Stimulated activated CD8-positive, alpha-beta memory T cell treated with anti-CD3 and anti-CD28 coated beads, Interleukin-15, amount 100 ng/mL, for 48 hours (primary cell): ENCODE measurements around the gene VPS18.

Experiments used
- DNase-seq, 2 donors: peaks; one replicate each; pipeline ENCODE4 v3.0.0-alpha.2; 2020; ENCODE audit warnings: low read depth in 2 of 2

VPS18 gene

GRCh38 chr15:40921949-40922607 lies 27.8 kb downstream of the VPS18 start:
- DNase-seq = no peak

DNA sequence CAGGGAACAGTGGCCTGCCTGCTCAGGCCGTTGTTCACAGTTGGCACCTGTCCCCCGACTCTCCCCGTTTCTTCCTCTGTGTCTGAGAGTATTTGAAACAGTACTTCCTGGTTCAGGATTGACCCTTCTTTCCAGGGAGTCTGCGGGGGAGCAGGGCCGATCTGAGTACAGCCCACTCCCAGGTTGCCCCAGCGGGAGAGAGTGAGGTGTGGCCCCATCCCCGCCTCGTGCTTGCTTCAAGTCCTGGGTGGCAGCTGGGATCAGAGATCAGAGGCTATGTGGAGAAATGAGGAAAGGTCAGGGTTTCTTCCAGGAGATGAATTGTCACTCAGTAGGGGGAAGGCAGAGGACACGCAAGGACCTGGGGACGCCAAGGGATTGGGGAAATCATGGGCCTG lies 28.4 kb downstream of the VPS18 start:
- no peak for DNase-seq

- DNase-seq = no peak
Observed at GRCh38 chr15:40923551-40923950, 29.3 kb downstream of the VPS18 start.

- no peak for DNase-seq
Observed at GRCh38 chr15:40925495-40925862, 31.2 kb downstream of the VPS18 start.

DNA sequence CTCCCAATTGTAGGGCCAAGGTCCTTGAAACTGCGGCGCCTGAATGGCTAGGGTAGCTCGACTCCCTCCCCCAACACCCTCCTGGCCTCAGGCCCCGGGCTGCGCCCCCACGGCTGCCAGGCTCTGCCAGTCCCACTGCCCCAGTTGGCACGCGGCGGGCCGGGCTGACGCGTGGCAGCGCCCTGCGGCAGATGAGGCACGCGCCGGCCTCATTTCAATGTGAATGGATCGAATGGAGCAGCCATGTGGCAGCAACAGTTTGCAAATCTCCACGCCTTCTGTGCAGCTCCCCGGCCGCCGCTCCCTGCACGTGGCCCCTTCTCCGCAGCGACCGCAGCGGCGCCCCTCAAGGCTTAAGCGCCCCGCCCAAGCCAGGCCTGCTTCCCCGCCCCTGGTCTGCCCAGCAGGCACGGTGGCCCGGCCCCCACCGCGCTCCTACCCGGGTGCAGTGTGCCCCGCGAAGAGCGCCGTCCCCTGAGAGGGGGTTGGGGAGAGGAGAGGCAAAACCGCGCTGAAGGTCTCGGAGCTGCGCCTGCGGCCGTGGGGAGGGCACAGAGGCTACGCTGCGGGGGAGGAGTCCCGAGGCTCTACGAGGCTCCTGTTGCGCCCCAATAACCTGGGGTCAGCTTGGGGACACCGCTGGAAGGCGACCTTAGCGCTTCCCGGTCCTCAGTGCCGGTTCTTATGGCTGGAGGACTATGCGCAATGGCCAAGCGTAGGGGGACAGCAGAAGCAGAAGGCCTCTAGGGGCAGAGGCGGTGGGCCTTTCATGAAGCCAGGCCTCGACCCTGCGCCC lies 31.8 kb downstream of the VPS18 start:
- no peak for DNase-seq

- no peak for DNase-seq
Observed at GRCh38 chr15:40926659-40927494, 32.6 kb downstream of the VPS18 start.

GRCh38 chr15:40927495-40927872 lies 33.2 kb downstream of the VPS18 start:
- no peak for DNase-seq

- no peak for DNase-seq
Observed at GRCh38 chr15:40927873-40928806, 33.9 kb downstream of the VPS18 start.

DNA sequence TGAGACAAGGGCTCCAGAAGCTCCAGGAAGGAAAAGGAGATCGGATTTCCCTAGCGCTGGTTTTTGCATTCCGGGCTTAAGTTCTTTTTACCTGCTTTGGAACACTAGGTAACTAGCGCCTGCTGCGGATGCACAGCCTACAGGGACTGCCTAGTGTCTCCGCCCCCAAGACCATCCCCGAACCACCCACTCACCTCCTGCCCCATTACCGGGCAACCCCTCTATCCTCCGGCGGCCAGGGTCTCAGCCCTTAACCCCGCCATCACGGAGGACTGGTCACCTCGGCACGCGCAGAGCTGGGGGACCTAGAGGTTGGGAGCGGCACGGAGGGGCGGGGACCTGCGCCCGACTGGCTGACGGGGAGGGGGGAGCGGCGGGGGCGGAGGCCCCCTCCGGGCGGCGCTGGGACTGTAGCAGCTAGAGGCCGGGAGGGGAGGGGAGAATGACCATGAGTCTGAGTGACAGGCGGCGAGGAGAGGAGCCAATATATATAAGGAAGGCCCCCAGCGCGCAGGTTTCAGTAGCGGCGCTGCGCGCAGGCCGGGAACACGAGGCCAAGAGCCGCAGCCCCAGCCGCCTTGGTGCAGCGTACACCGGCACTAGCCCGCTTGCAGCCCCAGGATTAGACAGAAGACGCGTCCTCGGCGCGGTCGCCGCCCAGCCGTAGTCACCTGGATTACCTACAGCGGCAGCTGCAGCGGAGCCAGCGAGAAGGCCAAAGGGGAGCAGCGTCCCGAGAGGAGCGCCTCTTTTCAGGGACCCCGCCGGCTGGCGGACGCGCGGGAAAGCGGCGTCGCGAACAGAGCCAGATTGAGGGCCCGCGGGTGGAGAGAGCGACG lies 34.8 kb downstream of the VPS18 start, which contains the start of gene DLL4:
Gene DLL4, plus strand, starts transcription at position 520 of the 839 bp plus-strand sequence. CDS start 329 bp downstream, outside the sequence.
- no peak for DNase-seq

DNA sequence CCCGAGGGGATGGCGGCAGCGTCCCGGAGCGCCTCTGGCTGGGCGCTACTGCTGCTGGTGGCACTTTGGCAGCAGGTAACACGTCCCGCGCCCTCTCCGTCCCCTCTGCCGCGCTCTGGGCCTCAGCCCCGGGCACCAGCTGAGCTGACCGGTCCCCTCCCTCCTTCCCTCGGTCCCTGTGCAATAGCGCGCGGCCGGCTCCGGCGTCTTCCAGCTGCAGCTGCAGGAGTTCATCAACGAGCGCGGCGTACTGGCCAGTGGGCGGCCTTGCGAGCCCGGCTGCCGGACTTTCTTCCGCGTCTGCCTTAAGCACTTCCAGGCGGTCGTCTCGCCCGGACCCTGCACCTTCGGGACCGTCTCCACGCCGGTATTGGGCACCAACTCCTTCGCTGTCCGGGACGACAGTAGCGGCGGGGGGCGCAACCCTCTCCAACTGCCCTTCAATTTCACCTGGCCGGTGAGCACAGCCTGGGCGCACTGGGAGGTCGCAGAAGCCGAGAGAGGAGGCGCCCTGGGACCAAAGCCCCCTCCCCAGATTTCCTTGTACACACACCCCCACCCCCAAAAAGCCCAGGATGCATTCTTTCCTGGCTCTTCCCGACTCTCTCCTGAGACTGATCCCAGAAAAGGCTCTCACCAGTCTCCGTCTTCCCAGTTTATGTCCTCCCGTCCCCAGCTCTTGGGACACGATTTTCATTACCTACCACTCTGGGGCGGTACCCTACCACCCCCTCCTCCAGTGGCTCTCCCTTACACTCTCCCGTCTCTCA lies 35.6 kb downstream of the VPS18 start:
- DNase-seq = no peak

- DNase-seq = peak in 1 of 2 donors; percentile 44
Observed at GRCh38 chr15:40930430-40931299, 36.4 kb downstream of the VPS18 start.

DNA sequence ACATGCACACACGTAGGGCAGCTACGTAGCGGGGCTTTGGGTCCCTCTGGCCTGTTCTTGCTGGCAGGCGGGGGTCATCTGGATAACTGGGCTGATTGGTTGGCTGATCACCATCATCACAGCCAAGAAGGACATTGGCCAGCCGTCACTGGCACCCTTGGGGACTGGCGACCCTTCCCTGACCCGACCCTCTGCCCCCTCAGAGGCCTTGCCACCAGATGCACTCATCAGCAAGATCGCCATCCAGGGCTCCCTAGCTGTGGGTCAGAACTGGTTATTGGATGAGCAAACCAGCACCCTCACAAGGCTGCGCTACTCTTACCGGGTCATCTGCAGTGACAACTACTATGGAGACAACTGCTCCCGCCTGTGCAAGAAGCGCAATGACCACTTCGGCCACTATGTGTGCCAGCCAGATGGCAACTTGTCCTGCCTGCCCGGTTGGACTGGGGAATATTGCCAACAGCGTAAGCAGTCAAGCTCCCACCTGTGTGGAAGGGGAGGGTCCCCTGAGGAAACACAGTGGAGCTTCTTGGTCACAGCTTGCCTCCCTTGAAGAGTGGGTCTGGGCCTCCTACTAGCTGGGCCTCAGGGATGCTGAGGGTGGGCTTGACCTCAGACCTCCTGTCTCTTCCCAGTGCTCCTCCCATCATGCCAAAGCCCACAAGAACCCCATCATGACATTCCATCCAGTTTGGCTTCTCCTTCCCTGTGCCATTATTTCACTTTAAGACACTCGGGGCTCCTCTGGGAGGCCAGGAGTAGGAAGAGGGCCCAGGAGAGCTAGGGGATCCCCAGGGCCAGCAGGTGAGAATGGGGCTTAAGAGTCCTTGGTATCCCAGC lies 37.3 kb downstream of the VPS18 start:
- DNase-seq = no peak

GRCh38 chr15:40932156-40932555 lies 37.9 kb downstream of the VPS18 start:
- DNase-seq = no peak

DNA sequence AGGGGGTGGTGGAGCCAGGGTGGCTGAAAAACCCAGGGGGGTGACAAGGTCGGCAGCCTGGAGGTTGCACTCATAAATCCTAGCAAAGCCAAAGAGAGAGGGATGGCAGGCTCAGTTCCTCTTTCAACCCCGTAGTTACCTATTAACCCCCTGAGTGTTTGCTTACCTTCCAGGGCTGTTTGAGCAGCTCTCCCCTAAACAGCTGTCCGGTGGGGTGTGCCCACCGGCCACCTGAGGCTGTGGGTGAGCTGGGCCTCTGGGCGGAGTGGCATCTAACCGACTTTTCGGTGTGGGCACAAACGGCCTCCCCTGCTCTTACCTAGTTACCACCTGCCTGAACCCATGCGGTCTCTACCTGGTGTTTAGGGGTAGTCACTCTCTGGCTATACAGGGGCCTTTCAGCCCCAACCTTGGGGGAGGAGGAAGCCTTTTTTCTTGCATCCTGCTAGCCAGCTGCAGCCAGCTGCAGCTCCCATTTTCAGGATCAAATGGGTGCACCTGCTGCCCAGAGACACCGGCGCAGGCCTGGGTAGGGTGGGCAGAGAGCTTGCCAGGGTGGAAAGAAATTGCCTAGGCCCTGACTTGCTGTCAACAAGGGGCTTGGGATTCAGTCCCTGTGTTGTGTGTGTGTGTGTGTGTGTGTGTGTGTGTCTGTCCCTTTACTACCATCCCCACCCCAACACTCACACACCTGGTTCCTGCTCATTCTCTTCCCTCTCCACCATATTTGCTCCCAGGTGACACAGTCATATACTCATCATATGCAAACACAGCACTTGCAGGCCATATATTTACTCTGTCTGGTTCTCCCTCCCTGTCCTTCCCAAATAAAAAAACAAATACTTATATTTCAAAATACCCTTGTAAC lies 38.6 kb downstream of the VPS18 start:
- DNase-seq = no peak

GRCh38 chr15:40933517-40933902 lies 39.3 kb downstream of the VPS18 start:
- no peak for DNase-seq

DNA sequence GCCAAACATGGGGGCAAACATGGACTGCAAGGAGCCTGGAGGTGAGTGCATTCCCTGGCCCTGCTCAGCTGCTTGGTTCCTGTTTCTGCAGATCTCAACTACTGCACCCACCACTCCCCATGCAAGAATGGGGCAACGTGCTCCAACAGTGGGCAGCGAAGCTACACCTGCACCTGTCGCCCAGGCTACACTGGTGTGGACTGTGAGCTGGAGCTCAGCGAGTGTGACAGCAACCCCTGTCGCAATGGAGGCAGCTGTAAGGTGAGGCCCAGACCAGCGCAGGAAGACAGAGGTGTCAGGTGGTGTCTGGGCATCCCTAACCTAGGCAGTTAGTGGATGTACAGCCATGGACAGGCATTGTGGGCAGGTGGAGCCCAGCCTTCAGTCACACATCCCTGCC lies 40.2 kb downstream of the VPS18 start:
- no peak for DNase-seq

GRCh38 chr15:40936234-40936708 lies 42.0 kb downstream of the VPS18 start:
- no peak for DNase-seq
